NB4 (cell line): Measurements from ENCODE around the gene CTIF.

Experiments
- DNase-seq: peaks from one replicate; pipeline ENCODE4 v3.0.0; 2010; ENCODE audit warnings: low read depth
- H3K4me3 ChIP-seq: one replicate; pipeline ENCODE4 v1.5.1; 2011; ENCODE audit warnings: mild to moderate bottlenecking, low read depth, low read length, moderate library complexity
- CTCF ChIP-seq: IDR thresholded peaks from one replicate; pipeline ENCODE4 v1.5.1; 2012; ENCODE audit warnings: low read depth, low read length
- MAX ChIP-seq: IDR thresholded peaks from 2 replicates; pipeline ENCODE4 v1.6.1; 2011; ENCODE audit warnings: low read depth, low read length
- MYC ChIP-seq: IDR thresholded peaks from 2 replicates; pipeline ENCODE4 v1.6.1; 2011; ENCODE audit warnings: low read depth, low read length
- POLR2A ChIP-seq: IDR thresholded peaks from 2 replicates; pipeline ENCODE4 v1.6.1; 2011; ENCODE audit warnings: mild to moderate bottlenecking; ENCODE audit not compliant: insufficient read length; ENCODE audit errors: extremely low read depth

CTIF gene

GRCh38 chr18:48544116-48544515 is 5.3 kb downstream of the CTIF start:
- DNase-seq = no peak
- no peak overlapping the region for H3K4me3 ChIP-seq
- TF ChIP-seq MYC (no peak), MAX (no peak), POLR2A (no peak), CTCF (no peak)

- TF ChIP-seq POLR2A (no peak), CTCF (no peak), MYC (no peak), MAX (no peak)
- H3K4me3 ChIP-seq = no peak overlapping the region
- DNase-seq = no peak
These were observed 6.0 kb downstream of the CTIF start for GRCh38 chr18:48544661-48545415.

GRCh38 chr18:48545757-48546321 is 7.0 kb downstream of the CTIF start:
- no peak for TF ChIP-seq MYC
- no peak for TF ChIP-seq MAX
- peak; percentile 64 for DNase-seq
- no peak overlapping the region for H3K4me3 ChIP-seq

- H3K4me3 ChIP-seq = no peak overlapping the region
- TF ChIP-seq CTCF (no peak), MAX (no peak), POLR2A (no peak), MYC (no peak)
- DNase-seq = no peak
These were observed 7.6 kb downstream of the CTIF start for GRCh38 chr18:48546396-48546795.

GRCh38 chr18:48547531-48547981 is 8.7 kb downstream of the CTIF start:
- TF ChIP-seq CTCF = no peak
- no peak for TF ChIP-seq MYC
- no peak for TF ChIP-seq POLR2A
- TF ChIP-seq MAX = no peak
- no peak for DNase-seq
- H3K4me3 ChIP-seq = no peak overlapping the region

GRCh38 chr18:48548011-48548771 is 9.4 kb downstream of the CTIF start:
- TF ChIP-seq MYC (no peak), MAX (no peak), CTCF (no peak), POLR2A (no peak)
- H3K4me3 ChIP-seq = no peak overlapping the region
- no peak for DNase-seq
